Esophagus muscularis mucosa (tissue), 4 donors: Measurements from ENCODE around the gene ACTN4. TPM values are rescaled to one million over a fixed set of nuclear protein-coding genes. Genes with fewer than 3 reads are reported as not detected.

Source experiments
- DNase-seq: peaks from one replicate; pipeline ENCODE4 v3.0.0-alpha.2; 2017; ENCODE audit errors: extremely low spot score
- H3K27ac ChIP-seq, 4 donors: fragments of 200-600 bp; sonication (generic); replicated peaks in 1 of 4; 1 replicate in 3 of 4; 2 replicates in 1 of 4; pipeline ENCODE4 v1.5.1; 2016 to 2019; ENCODE audit warnings: mild to moderate bottlenecking in 1 of 4
- H3K27me3 ChIP-seq, 4 donors: fragments of 200-600 bp; sonication (generic); one replicate each; pipeline versions ENCODE4 v1.5.1 to v1.6.0; 2016 to 2019
- H3K36me3 ChIP-seq, 4 donors: fragments of 200-600 bp; sonication (generic); one replicate each; pipeline ENCODE4 v1.5.1; 2016 to 2019
- H3K4me1 ChIP-seq, 4 donors: fragments of 200-600 bp; sonication (generic); one replicate each; pipeline ENCODE4 v1.5.1; 2016 to 2019
- H3K4me3 ChIP-seq, 4 donors: fragments of 200-600 bp; sonication (generic); 1 replicate in 2 of 4; 2 replicates in 2 of 4; pipeline ENCODE4 v1.5.1; 2016 to 2019; ENCODE audit warnings: mild to moderate bottlenecking in 4 of 4, moderate library complexity in 1 of 4
- H3K9me3 ChIP-seq, 4 donors: fragments of 200-600 bp; sonication (generic); 1 replicate in 3 of 4; 2 replicates in 1 of 4; pipeline ENCODE4 v1.5.1; 2016 to 2019
- CTCF ChIP-seq, 3 experiments: fragments of 200-600 bp in 2 of 3; fragments of 450-650 bp in 1 of 3; sonication (generic) in 2 of 3; IDR thresholded peaks; one replicate each; pipeline ENCODE4 v1.5.1; 2017 to 2019; ENCODE audit warnings: antibody characterized with exemption in 3 of 3, mild to moderate bottlenecking in 2 of 3, moderate library complexity in 1 of 3
- EP300 ChIP-seq: sonication (generic); formaldehyde crosslinking; IDR thresholded peaks from one replicate; pipeline ENCODE4 v1.6.1; 2017; ENCODE audit warnings: antibody characterized with exemption
- POLR2A ChIP-seq: fragments of 450-650 bp; IDR thresholded peaks from one replicate; pipeline ENCODE4 v1.6.1; 2017; ENCODE audit warnings: antibody characterized with exemption, moderate library complexity, mild to moderate bottlenecking, low read depth
- POLR2AphosphoS5 ChIP-seq, 2 donors: sonication (generic); formaldehyde crosslinking; IDR thresholded peaks; one replicate each; pipeline ENCODE4 v1.6.1; 2017; ENCODE audit warnings: antibody characterized with exemption in 2 of 2
- WGBS: methylation state at CpG from one replicate; pipeline ENCODE4 v1.1.5; 2018; 5-methylcytosine and 5-hydroxymethylcytosine counted together
- intact Hi-C: fragments of 100-400 bp; cut with DNase I; formaldehyde crosslinking; loops from one replicate; pipeline ENCODE4 v1.15.1; 2023
- total RNA-seq, 4 donors: library from RNA; depleted of rRNA; stranded (reverse); fragments of >200 nt; gene quantifications; one replicate each; pipeline versions ENCODE4 v1.1.0 to v1.2.1, GENCODE V29; 2016

The ACTN4 gene
- total RNA-seq, 4 donors from 2014 or later: 416 to 816 (median 598) TPM

GRCh38 chr19:38726761-38727301 is 79.4 kb downstream of the ACTN4 start:
- Histone ChIP-seq H3K36me3 (peaks cover 72 to 99% (median 97%) of the 10 kb centered on the region in 4 donors), H3K27ac (peak overlapping the region; percentile 54 to 72 (median 62)), H3K27me3 (no peaks in the 10 kb centered on the region), H3K4me1 (peaks cover 47 to 69% (median 51%) of the 10 kb centered on the region in 4 donors), H3K9me3 (no peaks in the 10 kb centered on the region), H3K4me3 (no peak overlapping the region)
- DNase-seq: no peak
- TF ChIP-seq CTCF (IDR thresholded peaks at IDR 0.05) (no peak), EP300 (no peak), POLR2A (no peak), POLR2AphosphoS5 (IDR thresholded peaks at IDR 0.05) (no peak)
- WGBS: 89% methylated on average over 7 of the region's 30 CpGs
- intact Hi-C loops: no loop called here

DNA sequence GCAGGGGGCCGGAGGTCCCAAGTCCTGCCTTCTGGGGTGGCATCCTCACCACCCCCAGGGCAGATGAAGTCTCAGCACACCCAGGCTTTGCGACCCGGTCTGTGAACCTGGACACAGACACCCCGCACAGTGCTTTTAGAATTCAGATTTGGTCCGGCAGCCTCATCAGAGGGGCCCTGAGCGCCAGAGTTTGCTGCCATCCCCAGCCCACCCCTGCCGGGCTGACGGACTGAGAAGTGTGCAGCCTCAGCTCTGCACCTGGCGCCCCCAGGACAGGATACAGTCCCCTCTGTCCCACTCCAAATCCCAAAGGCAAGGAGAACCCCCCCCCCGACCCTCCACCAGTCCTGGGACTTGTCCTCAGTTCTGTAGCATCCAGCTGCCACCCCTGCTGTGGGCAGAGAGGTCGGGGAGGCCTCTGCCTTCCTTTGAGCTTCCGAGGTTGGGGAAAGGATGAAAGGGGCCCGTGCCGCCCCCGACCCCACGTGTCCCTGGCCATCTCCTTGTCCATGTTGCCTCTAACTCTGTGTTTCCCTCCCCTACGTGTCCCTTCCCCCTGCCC is 79.9 kb downstream of the ACTN4 start:
- DNase-seq: no peak
- Histone ChIP-seq H3K27ac (peak overlapping the region; percentile 54 to 72 (median 62)), H3K4me1 (peaks cover 43 to 68% (median 49%) of the 10 kb centered on the region in 4 donors), H3K36me3 (peaks cover 66 to 99% (median 93%) of the 10 kb centered on the region in 4 donors), H3K27me3 (no peaks in the 10 kb centered on the region), H3K9me3 (no peaks in the 10 kb centered on the region), H3K4me3 (no peak overlapping the region)
- TF ChIP-seq POLR2AphosphoS5 (IDR thresholded peaks at IDR 0.05): no peak
- WGBS: 91% methylated on average over 12 of the region's 17 CpGs
- intact Hi-C loops: no loop called here

DNA sequence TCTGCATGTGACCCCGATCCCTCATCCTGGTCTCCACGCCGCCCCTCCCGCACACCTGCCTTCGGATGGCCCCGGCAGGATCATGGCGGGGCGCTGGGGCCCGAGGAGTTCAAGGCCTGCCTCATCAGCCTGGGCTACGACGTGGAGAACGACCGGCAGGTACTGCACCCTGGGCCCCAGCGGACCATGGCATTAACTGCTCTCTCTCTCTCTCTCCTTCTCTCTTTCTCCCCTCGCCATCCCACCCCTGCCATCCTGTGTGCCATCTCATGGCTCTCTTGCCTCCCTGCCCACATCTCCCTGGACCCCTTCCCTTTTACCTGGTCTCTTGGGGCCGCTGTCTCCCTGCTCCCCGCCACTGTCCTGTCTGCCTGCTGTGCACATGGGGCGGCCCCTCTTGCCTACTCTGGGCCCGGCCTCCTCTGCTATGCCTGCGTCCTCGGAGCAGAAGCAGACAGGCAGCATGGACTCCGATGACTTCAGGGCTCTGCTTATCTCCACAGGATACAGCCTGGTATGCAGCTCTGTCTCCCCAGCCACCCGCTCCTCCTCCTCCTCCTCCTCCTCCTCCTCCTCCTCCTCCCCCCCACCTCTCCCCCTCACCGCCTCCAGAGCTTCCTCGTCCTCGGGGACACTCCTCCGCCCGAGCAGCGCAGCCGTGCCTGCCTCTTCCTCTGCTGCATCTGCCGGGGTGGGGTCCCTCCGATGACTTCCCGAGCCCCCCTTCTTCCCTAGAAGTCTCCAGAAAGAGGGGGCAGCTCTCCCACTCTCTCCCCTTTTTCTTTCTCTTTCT is 80.6 kb downstream of the ACTN4 start:
- no peaks in the 10 kb centered on the region for H3K9me3 ChIP-seq
- H3K36me3 ChIP-seq: peaks cover 59 to 93% (median 86%) of the 10 kb centered on the region in 4 donors
- H3K4me1 ChIP-seq: peaks cover 39 to 68% (median 48%) of the 10 kb centered on the region in 4 donors
- peak in 1 of 2 donors; percentile 10 for TF ChIP-seq POLR2AphosphoS5 (IDR thresholded peaks at IDR 0.05)
- TF ChIP-seq CTCF (IDR thresholded peaks at IDR 0.05): no peak
- WGBS: 73% methylated on average over 28 of the region's 33 CpGs
- no peak overlapping the region for H3K4me3 ChIP-seq
- no peaks in the 10 kb centered on the region for H3K27me3 ChIP-seq
- intact Hi-C loops: no loop called here
- peak overlapping the region; percentile 54 to 72 (median 62) for H3K27ac ChIP-seq
- DNase-seq: no peak

- 84% methylated on average over 20 of the region's 37 CpGs for WGBS
- DNase-seq: no peak
Observed at GRCh38 chr19:38728752-38729541, 81.5 kb downstream of the ACTN4 start.

More at GRCh38 chr19:38728752-38729541, 81.5 kb downstream of the ACTN4 start:
- H3K9me3 ChIP-seq: no peaks in the 10 kb centered on the region
- TF ChIP-seq POLR2AphosphoS5 (IDR thresholded peaks at IDR 0.05) (no peak), EP300 (no peak), POLR2A (no peak), CTCF (IDR thresholded peaks at IDR 0.05) (no peak)
- peaks cover 41 to 74% (median 54%) of the 10 kb centered on the region in 4 donors for H3K4me1 ChIP-seq
- peak overlapping the region; percentile 54 to 72 (median 62) for H3K27ac ChIP-seq
- intact Hi-C loops: no loop called here
- no peak overlapping the region for H3K4me3 ChIP-seq
- H3K36me3 ChIP-seq: peaks cover 50 to 85% (median 78%) of the 10 kb centered on the region in 4 donors
- H3K27me3 ChIP-seq: no peaks in the 10 kb centered on the region
